ENCODE results near the gene KIF21A.

The KIF21A gene

DNA sequence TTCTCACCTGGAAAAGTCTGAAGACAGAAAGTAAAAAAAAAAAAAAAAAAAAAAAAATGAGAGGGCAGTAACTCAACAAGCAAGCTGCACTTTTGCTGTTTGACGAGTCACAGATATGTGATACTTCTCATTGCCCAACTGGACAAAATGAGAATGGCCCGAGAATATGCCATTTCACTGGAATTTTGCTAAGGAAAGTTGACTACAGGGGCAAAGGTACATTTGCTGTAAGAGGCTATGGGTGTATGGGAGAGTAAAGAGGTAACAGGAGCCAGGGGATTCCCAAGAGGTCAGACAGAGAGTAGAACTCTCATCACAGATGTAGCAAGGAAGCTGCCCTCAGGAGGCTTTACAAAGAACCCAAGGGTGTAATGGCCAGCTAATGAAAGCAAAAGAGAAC is 22.9 kb downstream of the KIF21A start:
- TF ChIP-seq, protein P1, sequence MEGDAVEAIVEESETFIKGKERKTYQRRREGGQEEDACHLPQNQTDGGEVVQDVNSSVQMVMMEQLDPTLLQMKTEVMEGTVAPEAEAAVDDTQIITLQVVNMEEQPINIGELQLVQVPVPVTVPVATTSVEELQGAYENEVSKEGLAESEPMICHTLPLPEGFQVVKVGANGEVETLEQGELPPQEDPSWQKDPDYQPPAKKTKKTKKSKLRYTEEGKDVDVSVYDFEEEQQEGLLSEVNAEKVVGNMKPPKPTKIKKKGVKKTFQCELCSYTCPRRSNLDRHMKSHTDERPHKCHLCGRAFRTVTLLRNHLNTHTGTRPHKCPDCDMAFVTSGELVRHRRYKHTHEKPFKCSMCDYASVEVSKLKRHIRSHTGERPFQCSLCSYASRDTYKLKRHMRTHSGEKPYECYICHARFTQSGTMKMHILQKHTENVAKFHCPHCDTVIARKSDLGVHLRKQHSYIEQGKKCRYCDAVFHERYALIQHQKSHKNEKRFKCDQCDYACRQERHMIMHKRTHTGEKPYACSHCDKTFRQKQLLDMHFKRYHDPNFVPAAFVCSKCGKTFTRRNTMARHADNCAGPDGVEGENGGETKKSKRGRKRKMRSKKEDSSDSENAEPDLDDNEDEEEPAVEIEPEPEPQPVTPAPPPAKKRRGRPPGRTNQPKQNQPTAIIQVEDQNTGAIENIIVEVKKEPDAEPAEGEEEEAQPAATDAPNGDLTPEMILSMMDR (IDR thresholded peaks at IDR 0.05; ENCODE audit: insufficient read depth, low read length, poor library complexity, severe bottlenecking), result no peak
- TF ChIP-seq EZH2phosphoT487 (conservative IDR thresholded peaks at IDR 0.05; ENCODE audit: low read length), result no peak
- H3K9me2 ChIP-seq (replicated peaks; ENCODE audit: insufficient read depth, low read length), result no peaks in the 10 kb centered on the region
- no peak overlapping the region for H3K27ac ChIP-seq (ENCODE audit: low read depth, low read length)
- no peak overlapping the region for H3K4me2 ChIP-seq (ENCODE audit: low read depth, low read length, poor library complexity, severe bottlenecking)
- no peaks in the 10 kb centered on the region for H3K27me3 ChIP-seq (ENCODE audit: low read length)
- H3K9ac ChIP-seq (ENCODE audit: low read length), result no peak overlapping the region
- no peaks in the 10 kb centered on the region for H4K20me1 ChIP-seq (ENCODE audit: low read depth, low read length)
- no peak overlapping the region for H3K4me3 ChIP-seq (ENCODE audit: insufficient read depth, low read length, poor library complexity, severe bottlenecking)
- no peak overlapping the region for H2AFZ ChIP-seq (ENCODE audit: low read depth, low read length, severe bottlenecking)
- H3F3A ChIP-seq (ENCODE audit: insufficient read depth), result no peaks in the 10 kb centered on the region
- H3K9me3 ChIP-seq (ENCODE audit: insufficient read depth, low read length), result no peaks in the 10 kb centered on the region
- no peaks in the 10 kb centered on the region for H3K36me3 ChIP-seq (ENCODE audit: low read length)
- H3K79me2 ChIP-seq (ENCODE audit: insufficient read depth, low read length), result no peaks in the 10 kb centered on the region

- TF ChIP-seq, protein P1 (IDR thresholded peaks at IDR 0.05; ENCODE audit: insufficient read depth, low read length, poor library complexity, severe bottlenecking), result no peak
- TF ChIP-seq EZH2phosphoT487 (conservative IDR thresholded peaks at IDR 0.05; ENCODE audit: low read length), result no peak
- Histone ChIP-seq H3K9me3 (ENCODE audit: insufficient read depth, low read length) (no peaks in the 10 kb centered on the region), H3F3A (ENCODE audit: insufficient read depth) (no peaks in the 10 kb centered on the region)
Observed at GRCh38 chr12:39419471-39419870, 23.4 kb downstream of the KIF21A start.

DNA sequence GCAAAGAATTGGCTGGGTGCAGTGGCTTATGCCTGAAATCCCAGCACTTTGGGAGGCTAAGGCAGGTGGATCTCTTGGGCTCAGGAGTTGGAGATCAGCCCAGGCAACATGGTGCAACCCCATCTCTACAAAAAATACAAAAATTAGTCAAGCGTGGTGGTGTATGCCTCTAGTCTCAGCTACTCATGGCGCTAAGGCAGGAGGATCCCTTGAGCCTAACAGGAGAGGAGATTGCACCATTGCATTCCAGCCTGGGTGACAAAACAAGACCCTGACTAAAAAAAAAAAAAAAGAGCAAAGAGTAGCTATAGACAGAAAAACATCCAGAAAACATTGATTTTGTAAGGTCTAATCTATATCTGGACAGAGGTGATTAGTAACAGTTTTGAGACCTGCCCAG is 25.0 kb downstream of the KIF21A start:
- Histone ChIP-seq H3K9me2 (replicated peaks; ENCODE audit: insufficient read depth, low read length) (no peaks in the 10 kb centered on the region), H3K9ac (ENCODE audit: low read length) (no peak overlapping the region), H3K79me2 (ENCODE audit: insufficient read depth, low read length) (no peaks in the 10 kb centered on the region), H3K4me2 (ENCODE audit: low read depth, low read length, poor library complexity, severe bottlenecking) (no peak overlapping the region), H3K36me3 (ENCODE audit: low read length) (no peaks in the 10 kb centered on the region), H3F3A (ENCODE audit: insufficient read depth) (no peaks in the 10 kb centered on the region), H3K9me3 (ENCODE audit: insufficient read depth, low read length) (no peaks in the 10 kb centered on the region), H4K20me1 (ENCODE audit: low read depth, low read length) (no peaks in the 10 kb centered on the region), H3K27ac (ENCODE audit: low read depth, low read length) (no peak overlapping the region), H2AFZ (ENCODE audit: low read depth, low read length, severe bottlenecking) (no peak overlapping the region), H3K27me3 (ENCODE audit: low read length) (no peaks in the 10 kb centered on the region), H3K4me3 (ENCODE audit: insufficient read depth, low read length, poor library complexity, severe bottlenecking) (no peak overlapping the region)
- TF ChIP-seq, protein P1 (IDR thresholded peaks at IDR 0.05; ENCODE audit: insufficient read depth, low read length, poor library complexity, severe bottlenecking), result no peak
- no peak for TF ChIP-seq EZH2phosphoT487 (conservative IDR thresholded peaks at IDR 0.05; ENCODE audit: low read length)

More at GRCh38 chr12:39419471-39419870, 23.4 kb downstream of the KIF21A start:
- Histone ChIP-seq H3K36me3 (ENCODE audit: low read length) (no peaks in the 10 kb centered on the region), H3K9me2 (replicated peaks; ENCODE audit: insufficient read depth, low read length) (no peaks in the 10 kb centered on the region), H3K4me2 (ENCODE audit: low read depth, low read length, poor library complexity, severe bottlenecking) (no peak overlapping the region), H3K9ac (ENCODE audit: low read length) (no peak overlapping the region), H3K4me3 (ENCODE audit: insufficient read depth, low read length, poor library complexity, severe bottlenecking) (no peak overlapping the region), H3K27ac (ENCODE audit: low read depth, low read length) (no peak overlapping the region), H2AFZ (ENCODE audit: low read depth, low read length, severe bottlenecking) (no peak overlapping the region), H4K20me1 (ENCODE audit: low read depth, low read length) (no peaks in the 10 kb centered on the region), H3K79me2 (ENCODE audit: insufficient read depth, low read length) (no peaks in the 10 kb centered on the region), H3K27me3 (ENCODE audit: low read length) (no peaks in the 10 kb centered on the region)

Measured in SU-DHL-6 (cell line).